Gastroesophageal sphincter (tissue), 4 donors: Measurements from ENCODE around the gene QKI. TPM values are rescaled to one million over a fixed set of nuclear protein-coding genes. Genes with fewer than 3 reads are reported as not detected.

Experiments used
- ATAC-seq: fragments of 150-250 bp; one replicate; pipeline ENCODE4 v1.9.1; 2016; ENCODE audit warnings: mild to moderate bottlenecking, moderate library complexity
- H3K27ac ChIP-seq, 4 donors: fragments of 200-600 bp; sonication (generic) in 3 of 4; 1 replicate in 3 of 4; 2 replicates in 1 of 4; pipeline ENCODE4 v1.5.1; 2016 to 2019
- H3K27me3 ChIP-seq: fragments of 200-600 bp; sonication (generic); one replicate; pipeline ENCODE4 v1.5.1; 2019
- H3K36me3 ChIP-seq, 2 donors: fragments of 200-600 bp; sonication (generic); one replicate each; pipeline ENCODE4 v1.5.1; 2019; ENCODE audit warnings: control low read depth in 1 of 2
- H3K4me1 ChIP-seq, 3 donors: fragments of 200-600 bp; sonication (generic); 1 replicate in 2 of 3; 2 replicates in 1 of 3; pipeline ENCODE4 v1.5.1; 2016 to 2019; ENCODE audit warnings: control low read depth in 2 of 3
- H3K4me3 ChIP-seq, 2 donors: fragments of 200-600 bp; sonication (generic); one replicate each; pipeline ENCODE4 v1.5.1; 2019; ENCODE audit warnings: mild to moderate bottlenecking in 1 of 2, moderate library complexity in 1 of 2
- H3K9me3 ChIP-seq, 3 donors: fragments of 200-600 bp; sonication (generic); one replicate each; pipeline ENCODE4 v1.5.1; 2017 to 2019; ENCODE audit warnings: control low read depth in 2 of 3
- CTCF ChIP-seq, 4 experiments: fragments of 200-600 bp in 2 of 4; fragments of 450-650 bp in 2 of 4; sonication (generic) in 1 of 4; IDR thresholded peaks; one replicate each; pipeline ENCODE4 v1.5.1; 2017 to 2019; ENCODE audit warnings: antibody characterized with exemption in 4 of 4, mild to moderate bottlenecking in 2 of 4, moderate library complexity in 2 of 4
- EP300 ChIP-seq: sonication (generic); formaldehyde crosslinking; IDR thresholded peaks from one replicate; pipeline ENCODE4 v1.6.1; 2017; ENCODE audit warnings: antibody characterized with exemption, mild to moderate bottlenecking
- POLR2A ChIP-seq, 2 donors: fragments of 450-650 bp; IDR thresholded peaks; one replicate each; pipeline ENCODE4 v1.6.1; 2017; ENCODE audit warnings: antibody characterized with exemption in 2 of 2, mild to moderate bottlenecking in 2 of 2, moderate library complexity in 1 of 2
- POLR2AphosphoS5 ChIP-seq: sonication (generic); formaldehyde crosslinking; IDR thresholded peaks from one replicate; pipeline ENCODE4 v1.6.1; 2017; ENCODE audit warnings: antibody characterized with exemption
- WGBS, 2 donors: methylation state at CpG; one replicate each; pipeline ENCODE4 v1.1.5; 2018; ENCODE audit warnings: low coverage in 1 of 2; 5-methylcytosine and 5-hydroxymethylcytosine counted together
- total RNA-seq, 4 donors: library from RNA; depleted of rRNA; stranded (reverse); fragments of >200 nt; gene quantifications; one replicate each; pipeline ENCODE4 v1.1.0, GENCODE V29; 2016

QKI gene
- total RNA-seq, 4 donors from 2014 or later, result 170 to 249 (median 227) TPM

- Histone ChIP-seq H3K36me3 (no peaks in the 10 kb centered on the region), H3K4me3 (no peak overlapping the region), H3K27me3 (no peaks in the 10 kb centered on the region), H3K9me3 (no peaks in the 10 kb centered on the region), H3K27ac (peak overlapping the region in 1 of 4 donors; percentile 53), H3K4me1 (peaks cover 2 to 18% (median 4%) of the 10 kb centered on the region in 3 donors)
- WGBS, 2 donors, result 79 to 89% methylated on average over 2 to 3 of the region's 3 CpGs
- TF ChIP-seq EP300, result no peak
- no peak for TF ChIP-seq POLR2AphosphoS5
- TF ChIP-seq POLR2A (IDR thresholded peaks at IDR 0.05), result no peak
- TF ChIP-seq CTCF (IDR thresholded peaks at IDR 0.05), result no peak
- no peak for ATAC-seq
Measured at GRCh38 chr6:163395831-163396185, 18.7 kb upstream of the QKI start.

GRCh38 chr6:163397326-163397725, 17.2 kb upstream of the QKI start:
- ATAC-seq, result no peak
- no peaks in the 10 kb centered on the region for H3K27me3 ChIP-seq
- no peak for TF ChIP-seq CTCF (IDR thresholded peaks at IDR 0.05)
- TF ChIP-seq POLR2A (IDR thresholded peaks at IDR 0.05), result no peak
- TF ChIP-seq POLR2AphosphoS5, result no peak
- TF ChIP-seq EP300, result no peak
- peaks cover 2 to 18% (median 4%) of the 10 kb centered on the region in 3 donors for H3K4me1 ChIP-seq
- H3K9me3 ChIP-seq, result no peaks in the 10 kb centered on the region
- peak overlapping the region in 2 of 4 donors; percentile 18 to 38 for H3K27ac ChIP-seq
- no peaks in the 10 kb centered on the region for H3K36me3 ChIP-seq
- H3K4me3 ChIP-seq, result peak overlapping the region in 1 of 2 donors; percentile 44
- WGBS, 2 donors, result 36 to 45% methylated on average over 2 to 3 of the region's 4 CpGs

GRCh38 chr6:163398115-163398514, 16.4 kb upstream of the QKI start:
- TF ChIP-seq POLR2A (IDR thresholded peaks at IDR 0.05) (no peak), EP300 (no peak), POLR2AphosphoS5 (no peak), CTCF (IDR thresholded peaks at IDR 0.05) (no peak)
- H3K4me3 ChIP-seq, result no peak overlapping the region
- whole genome bisulfite sequencing, 2 donors, result 40 to 76% methylated on average over 1 to 2 of the region's 2 CpGs
- H3K4me1 ChIP-seq, result peaks cover 2 to 13% (median 4%) of the 10 kb centered on the region in 3 donors
- H3K36me3 ChIP-seq, result no peaks in the 10 kb centered on the region
- ATAC-seq, result no peak
- no peaks in the 10 kb centered on the region for H3K9me3 ChIP-seq
- H3K27me3 ChIP-seq, result no peaks in the 10 kb centered on the region
- H3K27ac ChIP-seq, result no peak overlapping the region

- H3K9me3 ChIP-seq, result no peaks in the 10 kb centered on the region
- H3K36me3 ChIP-seq, result no peaks in the 10 kb centered on the region
- H3K27me3 ChIP-seq, result no peaks in the 10 kb centered on the region
- no peak for TF ChIP-seq POLR2A (IDR thresholded peaks at IDR 0.05)
- no peak for TF ChIP-seq POLR2AphosphoS5
- no peak for TF ChIP-seq CTCF (IDR thresholded peaks at IDR 0.05)
- TF ChIP-seq EP300, result no peak
- peaks cover 2 to 13% (median 4%) of the 10 kb centered on the region in 3 donors for H3K4me1 ChIP-seq
- no peak overlapping the region for H3K4me3 ChIP-seq
- H3K27ac ChIP-seq, result no peak overlapping the region
- WGBS, 2 donors, result 82 to 86% methylated on average over 6 to 9 of the region's 9 CpGs
- peak; percentile 69 for ATAC-seq
Measured at GRCh38 chr6:163398815-163399214, 15.7 kb upstream of the QKI start.

GRCh38 chr6:163400509-163400908, 14.0 kb upstream of the QKI start:
- peaks cover 4 to 27% (median 7%) of the 10 kb centered on the region in 3 donors for H3K4me1 ChIP-seq
- ATAC-seq, result no peak
- TF ChIP-seq EP300, result no peak
- no peak for TF ChIP-seq POLR2AphosphoS5
- no peak for TF ChIP-seq CTCF (IDR thresholded peaks at IDR 0.05)
- TF ChIP-seq POLR2A (IDR thresholded peaks at IDR 0.05), result no peak
- no peaks in the 10 kb centered on the region for H3K36me3 ChIP-seq
- H3K9me3 ChIP-seq, result no peaks in the 10 kb centered on the region
- WGBS, 2 donors, result 87 to 100% methylated on average over 2 of the region's 2 CpGs
- H3K27ac ChIP-seq, result no peak overlapping the region
- H3K27me3 ChIP-seq, result no peaks in the 10 kb centered on the region
- no peak overlapping the region for H3K4me3 ChIP-seq
